ENCODE data around the gene TTC22.

The TTC22 gene

GRCh38 chr1:54782588-54782987 lies 18.5 kb downstream of the TTC22 start (continued):
- no peak for TF ChIP-seq POU6F1 (CRISPR knock-in tag; IDR thresholded peaks at IDR 0.05; ENCODE audit: borderline replicate concordance, low read depth)
- TF ChIP-seq PPARA (CRISPR knock-in tag; IDR thresholded peaks at IDR 0.05; ENCODE audit: borderline replicate concordance) = no peak
- TF ChIP-seq, protein P1, sequence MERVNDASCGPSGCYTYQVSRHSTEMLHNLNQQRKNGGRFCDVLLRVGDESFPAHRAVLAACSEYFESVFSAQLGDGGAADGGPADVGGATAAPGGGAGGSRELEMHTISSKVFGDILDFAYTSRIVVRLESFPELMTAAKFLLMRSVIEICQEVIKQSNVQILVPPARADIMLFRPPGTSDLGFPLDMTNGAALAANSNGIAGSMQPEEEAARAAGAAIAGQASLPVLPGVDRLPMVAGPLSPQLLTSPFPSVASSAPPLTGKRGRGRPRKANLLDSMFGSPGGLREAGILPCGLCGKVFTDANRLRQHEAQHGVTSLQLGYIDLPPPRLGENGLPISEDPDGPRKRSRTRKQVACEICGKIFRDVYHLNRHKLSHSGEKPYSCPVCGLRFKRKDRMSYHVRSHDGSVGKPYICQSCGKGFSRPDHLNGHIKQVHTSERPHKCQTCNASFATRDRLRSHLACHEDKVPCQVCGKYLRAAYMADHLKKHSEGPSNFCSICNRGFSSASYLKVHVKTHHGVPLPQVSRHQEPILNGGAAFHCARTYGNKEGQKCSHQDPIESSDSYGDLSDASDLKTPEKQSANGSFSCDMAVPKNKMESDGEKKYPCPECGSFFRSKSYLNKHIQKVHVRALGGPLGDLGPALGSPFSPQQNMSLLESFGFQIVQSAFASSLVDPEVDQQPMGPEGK (CRISPR knock-in tag; IDR thresholded peaks at IDR 0.05; ENCODE audit: borderline replicate concordance) = no peak

- TF ChIP-seq ZNF8 (CRISPR knock-in tag; IDR thresholded peaks at IDR 0.05) (no peak), TOX (CRISPR knock-in tag; IDR thresholded peaks at IDR 0.05; ENCODE audit: borderline replicate concordance) (no peak), GLIS3 (CRISPR knock-in tag; IDR thresholded peaks at IDR 0.05) (no peak), TCF4 (CRISPR knock-in tag; IDR thresholded peaks at IDR 0.05; ENCODE audit: borderline replicate concordance) (no peak), OSR1 (CRISPR knock-in tag; IDR thresholded peaks at IDR 0.05) (no peak), ZFP30 (CRISPR knock-in tag; IDR thresholded peaks at IDR 0.05) (no peak), TSHZ2 (CRISPR knock-in tag; IDR thresholded peaks at IDR 0.05) (no peak), ZNF565 (CRISPR knock-in tag; conservative IDR thresholded peaks at IDR 0.05; ENCODE audit: low read depth) (no peak), BACH2 (CRISPR knock-in tag; IDR thresholded peaks at IDR 0.05; ENCODE audit: borderline replicate concordance) (no peak), CREB5 (CRISPR knock-in tag; IDR thresholded peaks at IDR 0.05; ENCODE audit: low read depth) (no peak), ZFP3 (CRISPR knock-in tag; IDR thresholded peaks at IDR 0.05) (no peak), ESRRG (CRISPR knock-in tag; IDR thresholded peaks at IDR 0.05) (no peak), ISL1 (CRISPR knock-in tag; IDR thresholded peaks at IDR 0.05) (no peak)
- TF ChIP-seq, protein P1 (CRISPR knock-in tag; IDR thresholded peaks at IDR 0.05; ENCODE audit: borderline replicate concordance) = no peak
- TF ChIP-seq, protein P2, sequence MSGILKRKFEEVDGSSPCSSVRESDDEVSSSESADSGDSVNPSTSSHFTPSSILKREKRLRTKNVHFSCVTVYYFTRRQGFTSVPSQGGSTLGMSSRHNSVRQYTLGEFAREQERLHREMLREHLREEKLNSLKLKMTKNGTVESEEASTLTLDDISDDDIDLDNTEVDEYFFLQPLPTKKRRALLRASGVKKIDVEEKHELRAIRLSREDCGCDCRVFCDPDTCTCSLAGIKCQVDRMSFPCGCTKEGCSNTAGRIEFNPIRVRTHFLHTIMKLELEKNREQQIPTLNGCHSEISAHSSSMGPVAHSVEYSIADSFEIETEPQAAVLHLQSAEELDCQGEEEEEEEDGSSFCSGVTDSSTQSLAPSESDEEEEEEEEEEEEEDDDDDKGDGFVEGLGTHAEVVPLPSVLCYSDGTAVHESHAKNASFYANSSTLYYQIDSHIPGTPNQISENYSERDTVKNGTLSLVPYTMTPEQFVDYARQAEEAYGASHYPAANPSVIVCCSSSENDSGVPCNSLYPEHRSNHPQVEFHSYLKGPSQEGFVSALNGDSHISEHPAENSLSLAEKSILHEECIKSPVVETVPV (CRISPR knock-in tag; IDR thresholded peaks at IDR 0.05) = no peak
- no peak for ATAC-seq
Measured at GRCh38 chr1:54782156-54782555, 19.0 kb downstream of the TTC22 start.

GRCh38 chr1:54781023-54781723 lies 19.9 kb downstream of the TTC22 start:
- TF ChIP-seq ESRRG (CRISPR knock-in tag; IDR thresholded peaks at IDR 0.05) = no peak
- no peak for TF ChIP-seq CREB5 (CRISPR knock-in tag; IDR thresholded peaks at IDR 0.05; ENCODE audit: low read depth)
- TF ChIP-seq ZFP3 (CRISPR knock-in tag; IDR thresholded peaks at IDR 0.05) = no peak
- TF ChIP-seq CSDC2 (CRISPR knock-in tag; IDR thresholded peaks at IDR 0.05) = no peak
- TF ChIP-seq BACH2 (CRISPR knock-in tag; IDR thresholded peaks at IDR 0.05; ENCODE audit: borderline replicate concordance) = no peak
- no peak for TF ChIP-seq OSR1 (CRISPR knock-in tag; IDR thresholded peaks at IDR 0.05)
- TF ChIP-seq RARB (CRISPR knock-in tag; IDR thresholded peaks at IDR 0.05) = no peak
- TF ChIP-seq TOX (CRISPR knock-in tag; IDR thresholded peaks at IDR 0.05; ENCODE audit: borderline replicate concordance) = no peak
- TF ChIP-seq ZC3H10 (CRISPR knock-in tag; IDR thresholded peaks at IDR 0.05) = no peak
- no peak for TF ChIP-seq ZNF565 (CRISPR knock-in tag; conservative IDR thresholded peaks at IDR 0.05; ENCODE audit: low read depth)
- no peak for TF ChIP-seq PPARA (CRISPR knock-in tag; IDR thresholded peaks at IDR 0.05; ENCODE audit: borderline replicate concordance)
- TF ChIP-seq ZFP30 (CRISPR knock-in tag; IDR thresholded peaks at IDR 0.05) = no peak
- TF ChIP-seq ARNTL (CRISPR knock-in tag; IDR thresholded peaks at IDR 0.05; ENCODE audit: borderline replicate concordance, low read depth) = no peak
- no peak for ATAC-seq
